ENCODE measurements around the gene CTBP2. TPM values are rescaled to one million over a fixed set of nuclear protein-coding genes. Genes with fewer than 3 reads are reported as not detected.

Gene CTBP2
- total RNA-seq, 1 donor from 2014 or later = 55.2 TPM

- peak overlapping the region; percentile 93 for H3K4me3 ChIP-seq
- H3K9me3 ChIP-seq (ENCODE audit: low read depth) = no peaks in the 10 kb centered on the region
- no peak overlapping the region for H2AFZ ChIP-seq (replicated peaks)
- H3K27ac ChIP-seq = no peak overlapping the region
- Mint-ChIP-seq H3K9me3 (no peaks in the 10 kb centered on the region), H3K27me3 (ENCODE audit: insufficient read depth, low read depth) (peaks cover 2% of the 10 kb centered on the region), H3K27ac (no peak overlapping the region), H3K36me3 (peaks cover 3% of the 10 kb centered on the region), H3K4me3 (peak overlapping the region; percentile 98), H3K4me1 (peaks cover 58% of the 10 kb centered on the region)
- no peaks in the 10 kb centered on the region for H3K27me3 ChIP-seq
- H3K79me2 ChIP-seq (ENCODE audit: low read depth) = peaks cover 80% of the 10 kb centered on the region
- no peak for DNase-seq (ENCODE audit: low spot score)
- no peak overlapping the region for H3K9ac ChIP-seq
- no peaks in the 10 kb centered on the region for H3K36me3 ChIP-seq
- H3F3A ChIP-seq (ENCODE audit: low read depth) = peaks cover 72% of the 10 kb centered on the region
- peak overlapping the region; percentile 98 for H3K4me2 ChIP-seq
- no peak for TF ChIP-seq CTCF (IDR thresholded peaks at IDR 0.05)
- H3K4me1 ChIP-seq = peaks cover 63% of the 10 kb centered on the region
- peaks cover 70% of the 10 kb centered on the region for H4K20me1 ChIP-seq (ENCODE audit: low read depth)
Observed at GRCh38 chr10:125156739-125157480, 3.5 kb downstream of the CTBP2 start.

- Histone ChIP-seq H3K27me3 (no peaks in the 10 kb centered on the region), H4K20me1 (ENCODE audit: low read depth) (peaks cover 77% of the 10 kb centered on the region), H3K27ac (no peak overlapping the region), H3F3A (ENCODE audit: low read depth) (peaks cover 65% of the 10 kb centered on the region), H3K4me3 (no peak overlapping the region), H3K9ac (no peak overlapping the region), H3K36me3 (no peaks in the 10 kb centered on the region), H3K4me1 (peaks cover 68% of the 10 kb centered on the region), H2AFZ (replicated peaks) (no peak overlapping the region), H3K4me2 (peak overlapping the region; percentile 98), H3K9me3 (ENCODE audit: low read depth) (no peaks in the 10 kb centered on the region), H3K79me2 (ENCODE audit: low read depth) (peaks cover 87% of the 10 kb centered on the region)
- no peak for DNase-seq (ENCODE audit: low spot score)
- peak overlapping the region; percentile 80 for H3K4me3 Mint-ChIP-seq
- TF ChIP-seq EZH2phosphoT487 (IDR thresholded peaks at IDR 0.05) (no peak), EZH2 (IDR thresholded peaks at IDR 0.05) (no peak), CTCF (IDR thresholded peaks at IDR 0.05) (no peak)
- peaks cover 60% of the 10 kb centered on the region for H3K4me1 Mint-ChIP-seq
- no peaks in the 10 kb centered on the region for H3K9me3 Mint-ChIP-seq
- H3K27me3 Mint-ChIP-seq (ENCODE audit: insufficient read depth, low read depth) = peaks cover 2% of the 10 kb centered on the region
- H3K36me3 Mint-ChIP-seq = peaks cover 5% of the 10 kb centered on the region
- peak overlapping the region; percentile 89 for H3K27ac Mint-ChIP-seq
Observed at GRCh38 chr10:125156196-125156595, 4.2 kb downstream of the CTBP2 start.

GRCh38 chr10:125155101-125155500, 5.3 kb downstream of the CTBP2 start:
- Histone ChIP-seq H3K4me2 (peak overlapping the region; percentile 98), H3K4me3 (peak overlapping the region; percentile 37), H3K36me3 (no peaks in the 10 kb centered on the region), H3K9me3 (ENCODE audit: low read depth) (no peaks in the 10 kb centered on the region), H3F3A (ENCODE audit: low read depth) (peaks cover 59% of the 10 kb centered on the region), H3K9ac (no peak overlapping the region), H3K27ac (no peak overlapping the region), H3K27me3 (no peaks in the 10 kb centered on the region), H3K79me2 (ENCODE audit: low read depth) (peaks cover 98% of the 10 kb centered on the region), H3K4me1 (peaks cover 70% of the 10 kb centered on the region), H4K20me1 (ENCODE audit: low read depth) (peaks cover 88% of the 10 kb centered on the region), H2AFZ (replicated peaks) (no peak overlapping the region)
- peaks cover 11% of the 10 kb centered on the region for H3K36me3 Mint-ChIP-seq
- TF ChIP-seq EZH2 (IDR thresholded peaks at IDR 0.05) (no peak), CTCF (IDR thresholded peaks at IDR 0.05) (no peak), EZH2phosphoT487 (IDR thresholded peaks at IDR 0.05) (no peak)
- no peaks in the 10 kb centered on the region for H3K9me3 Mint-ChIP-seq
- peaks cover 2% of the 10 kb centered on the region for H3K27me3 Mint-ChIP-seq (ENCODE audit: insufficient read depth, low read depth)
- H3K27ac Mint-ChIP-seq = peak overlapping the region; percentile 51
- H3K4me3 Mint-ChIP-seq = peak overlapping the region; percentile 80
- peaks cover 67% of the 10 kb centered on the region for H3K4me1 Mint-ChIP-seq
- DNase-seq (ENCODE audit: low spot score) = peak; percentile 85

Measured in neural progenitor cell (in vitro differentiated cells).